ENCODE data around the gene CDK19. TPM values are rescaled to one million over a fixed set of nuclear protein-coding genes. Genes with fewer than 3 reads are reported as not detected.

Gene CDK19
- total RNA-seq, 1 donor from 2014 or later = 34.4 TPM

- no peaks in the 10 kb centered on the region for H4K20me1 ChIP-seq (ENCODE audit: low read depth)
- H3K4me2 ChIP-seq = no peak overlapping the region
- Mint-ChIP-seq H3K27me3 (ENCODE audit: insufficient read depth, low read depth) (no peaks in the 10 kb centered on the region), H3K4me1 (peaks cover 14% of the 10 kb centered on the region), H3K9me3 (no peaks in the 10 kb centered on the region), H3K36me3 (peaks cover 29% of the 10 kb centered on the region), H3K27ac (no peak overlapping the region), H3K4me3 (no peak overlapping the region)
- H3K9me3 ChIP-seq (ENCODE audit: low read depth) = no peaks in the 10 kb centered on the region
- TF ChIP-seq EZH2 (IDR thresholded peaks at IDR 0.05) (no peak), CTCF (IDR thresholded peaks at IDR 0.05) (no peak), EZH2phosphoT487 (IDR thresholded peaks at IDR 0.05) (no peak)
- H3K36me3 ChIP-seq = peaks cover 3% of the 10 kb centered on the region
- no peak overlapping the region for H3K4me3 ChIP-seq
- peaks cover 30% of the 10 kb centered on the region for H3K4me1 ChIP-seq
- H2AFZ ChIP-seq (replicated peaks) = no peak overlapping the region
- no peak overlapping the region for H3K9ac ChIP-seq
- H3K27me3 ChIP-seq = no peaks in the 10 kb centered on the region
- H3K79me2 ChIP-seq (ENCODE audit: low read depth) = no peaks in the 10 kb centered on the region
- H3K27ac ChIP-seq = no peak overlapping the region
- no peak for DNase-seq (ENCODE audit: low spot score)
- H3F3A ChIP-seq (ENCODE audit: low read depth) = peaks cover 16% of the 10 kb centered on the region
Measured at GRCh38 chr6:110614586-110614985, 200.7 kb downstream of the CDK19 start.

GRCh38 chr6:110614106-110614505, 201.2 kb downstream of the CDK19 start:
- H3K27ac Mint-ChIP-seq = no peak overlapping the region
- no peaks in the 10 kb centered on the region for H3K27me3 ChIP-seq
- H3K4me3 Mint-ChIP-seq = no peak overlapping the region
- H3K4me1 ChIP-seq = peaks cover 28% of the 10 kb centered on the region
- peaks cover 14% of the 10 kb centered on the region for H3K4me1 Mint-ChIP-seq
- peaks cover 3% of the 10 kb centered on the region for H3K36me3 ChIP-seq
- no peaks in the 10 kb centered on the region for H3K9me3 Mint-ChIP-seq
- peak; percentile 14 for DNase-seq (ENCODE audit: low spot score)
- peaks cover 28% of the 10 kb centered on the region for H3K36me3 Mint-ChIP-seq
- peaks cover 16% of the 10 kb centered on the region for H3F3A ChIP-seq (ENCODE audit: low read depth)
- no peaks in the 10 kb centered on the region for H3K9me3 ChIP-seq (ENCODE audit: low read depth)
- no peak for TF ChIP-seq CTCF (IDR thresholded peaks at IDR 0.05)
- no peak for TF ChIP-seq EZH2phosphoT487 (IDR thresholded peaks at IDR 0.05)
- no peak for TF ChIP-seq EZH2 (IDR thresholded peaks at IDR 0.05)
- no peak overlapping the region for H3K4me3 ChIP-seq
- no peak overlapping the region for H3K27ac ChIP-seq
- no peaks in the 10 kb centered on the region for H3K27me3 Mint-ChIP-seq (ENCODE audit: insufficient read depth, low read depth)
- H2AFZ ChIP-seq (replicated peaks) = no peak overlapping the region
- no peak overlapping the region for H3K4me2 ChIP-seq
- H3K79me2 ChIP-seq (ENCODE audit: low read depth) = no peaks in the 10 kb centered on the region
- H4K20me1 ChIP-seq (ENCODE audit: low read depth) = no peaks in the 10 kb centered on the region
- H3K9ac ChIP-seq = no peak overlapping the region

GRCh38 chr6:110613356-110613755, 201.9 kb downstream of the CDK19 start:
- peaks cover 9% of the 10 kb centered on the region for H3K4me1 Mint-ChIP-seq
- no peak overlapping the region for H3K27ac Mint-ChIP-seq

More at GRCh38 chr6:110613356-110613755, 201.9 kb downstream of the CDK19 start:
- H3K27me3 ChIP-seq = no peaks in the 10 kb centered on the region
- Mint-ChIP-seq H3K27me3 (ENCODE audit: insufficient read depth, low read depth) (no peaks in the 10 kb centered on the region), H3K9me3 (no peaks in the 10 kb centered on the region), H3K4me3 (no peak overlapping the region), H3K36me3 (peaks cover 21% of the 10 kb centered on the region)
- H3K36me3 ChIP-seq = peaks cover 3% of the 10 kb centered on the region
- TF ChIP-seq EZH2 (IDR thresholded peaks at IDR 0.05) = no peak
- TF ChIP-seq CTCF (IDR thresholded peaks at IDR 0.05) = no peak
- TF ChIP-seq EZH2phosphoT487 (IDR thresholded peaks at IDR 0.05) = no peak
- no peak overlapping the region for H3K4me2 ChIP-seq
- peaks cover 23% of the 10 kb centered on the region for H3K4me1 ChIP-seq
- H3K9ac ChIP-seq = no peak overlapping the region
- no peak overlapping the region for H2AFZ ChIP-seq (replicated peaks)
- H3K4me3 ChIP-seq = no peak overlapping the region
- no peaks in the 10 kb centered on the region for H3K9me3 ChIP-seq (ENCODE audit: low read depth)
- H3K27ac ChIP-seq = no peak overlapping the region
- peaks cover 16% of the 10 kb centered on the region for H3F3A ChIP-seq (ENCODE audit: low read depth)
- H4K20me1 ChIP-seq (ENCODE audit: low read depth) = no peaks in the 10 kb centered on the region
- DNase-seq (ENCODE audit: low spot score) = no peak
- H3K79me2 ChIP-seq (ENCODE audit: low read depth) = no peaks in the 10 kb centered on the region
